ENCODE results near the gene C5orf58.

Gene C5orf58

DNA sequence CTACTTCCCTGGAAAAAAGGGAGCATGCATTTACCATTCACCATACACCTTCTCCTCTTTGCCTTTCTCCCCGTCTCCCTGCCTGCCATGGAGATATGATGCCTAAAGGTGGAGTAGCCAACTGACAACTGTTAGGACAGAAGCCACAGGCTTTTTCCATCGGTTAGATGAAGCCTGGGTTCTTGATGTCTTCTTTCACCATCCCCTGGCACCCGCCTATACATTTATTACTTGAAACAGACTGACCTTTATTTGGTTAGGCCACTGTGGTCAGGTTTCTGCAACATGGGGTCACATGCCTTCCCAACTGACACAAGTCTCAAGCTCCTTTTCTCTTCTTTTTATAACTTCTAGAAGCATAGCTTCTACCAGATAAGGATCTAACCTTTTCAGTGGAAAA lies 57.7 kb downstream of the C5orf58 start:
- DNase-seq (ENCODE audit: low read depth): no peak
- TF ChIP-seq, protein P1, sequence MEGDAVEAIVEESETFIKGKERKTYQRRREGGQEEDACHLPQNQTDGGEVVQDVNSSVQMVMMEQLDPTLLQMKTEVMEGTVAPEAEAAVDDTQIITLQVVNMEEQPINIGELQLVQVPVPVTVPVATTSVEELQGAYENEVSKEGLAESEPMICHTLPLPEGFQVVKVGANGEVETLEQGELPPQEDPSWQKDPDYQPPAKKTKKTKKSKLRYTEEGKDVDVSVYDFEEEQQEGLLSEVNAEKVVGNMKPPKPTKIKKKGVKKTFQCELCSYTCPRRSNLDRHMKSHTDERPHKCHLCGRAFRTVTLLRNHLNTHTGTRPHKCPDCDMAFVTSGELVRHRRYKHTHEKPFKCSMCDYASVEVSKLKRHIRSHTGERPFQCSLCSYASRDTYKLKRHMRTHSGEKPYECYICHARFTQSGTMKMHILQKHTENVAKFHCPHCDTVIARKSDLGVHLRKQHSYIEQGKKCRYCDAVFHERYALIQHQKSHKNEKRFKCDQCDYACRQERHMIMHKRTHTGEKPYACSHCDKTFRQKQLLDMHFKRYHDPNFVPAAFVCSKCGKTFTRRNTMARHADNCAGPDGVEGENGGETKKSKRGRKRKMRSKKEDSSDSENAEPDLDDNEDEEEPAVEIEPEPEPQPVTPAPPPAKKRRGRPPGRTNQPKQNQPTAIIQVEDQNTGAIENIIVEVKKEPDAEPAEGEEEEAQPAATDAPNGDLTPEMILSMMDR (conservative IDR thresholded peaks at IDR 0.05; ENCODE audit: control insufficient read depth, insufficient read depth, low read depth, low read length): no peak
- H3K4me3 ChIP-seq (ENCODE audit: control insufficient read depth, low read depth, low read length): no peak overlapping the region

DNA sequence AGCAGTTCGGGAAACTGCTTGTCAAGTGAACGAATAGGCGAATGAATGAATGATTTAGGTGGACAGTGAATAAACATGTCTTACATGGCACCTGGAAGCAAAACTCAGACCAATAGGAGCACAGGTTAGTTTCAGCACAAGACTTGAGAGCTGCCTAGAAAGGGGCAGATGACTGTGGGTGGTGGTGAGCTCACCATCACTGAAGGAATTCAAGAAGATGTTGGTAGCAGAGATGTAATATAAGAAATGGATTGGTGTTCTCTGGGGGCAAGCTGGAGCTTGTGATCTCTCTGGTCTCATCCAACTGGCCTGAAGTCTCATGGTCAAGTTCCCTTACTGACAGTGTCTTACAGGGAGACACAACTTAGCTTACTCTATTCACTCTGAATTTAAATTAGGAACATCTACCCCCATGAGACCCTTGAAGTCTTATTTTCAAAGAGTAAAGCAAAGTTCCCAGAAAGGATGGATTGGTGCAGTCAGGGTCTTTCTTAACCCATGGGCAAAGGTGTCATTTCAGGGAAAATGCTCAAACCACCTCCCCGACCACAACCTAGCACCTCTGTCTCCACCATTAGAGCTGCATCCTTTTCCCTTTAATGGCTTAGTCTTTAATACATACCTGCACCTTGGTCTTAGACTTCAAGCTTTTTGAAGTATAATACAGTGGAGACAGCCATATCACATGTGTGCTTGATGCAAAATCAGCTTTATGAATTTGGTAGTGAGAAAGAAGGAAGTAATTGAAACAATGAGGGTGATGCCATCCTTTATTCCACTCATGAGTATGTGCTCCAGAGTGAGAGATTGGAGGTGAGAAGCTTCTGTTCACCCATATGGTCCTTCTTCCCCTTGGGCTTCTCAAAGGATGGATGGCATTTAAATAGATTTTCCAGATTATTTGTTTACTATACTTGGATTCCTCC lies 59.7 kb downstream of the C5orf58 start:
- TF ChIP-seq, protein P1 (conservative IDR thresholded peaks at IDR 0.05; ENCODE audit: control insufficient read depth, insufficient read depth, low read depth, low read length): no peak

DNA sequence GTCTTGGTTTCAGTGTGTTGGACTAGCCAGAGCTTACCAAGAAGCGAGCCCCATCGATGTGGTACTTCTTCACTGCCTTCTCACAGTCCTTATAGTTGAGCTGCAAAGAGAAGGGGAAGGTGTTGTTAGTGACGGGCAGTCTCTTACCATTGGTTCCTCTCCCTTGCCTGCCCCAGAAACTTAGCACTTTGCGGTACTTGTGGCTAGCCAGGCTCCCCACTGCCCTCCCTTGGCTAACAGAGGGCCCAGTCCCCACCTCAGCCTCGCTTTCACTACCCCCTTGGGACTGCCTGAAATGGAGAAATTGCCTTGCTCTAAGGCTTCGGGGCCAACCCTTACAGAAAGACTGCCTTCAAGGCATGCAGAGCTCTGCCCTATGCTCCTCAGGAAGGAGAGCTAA lies 60.5 kb downstream of the C5orf58 start:
- no peak overlapping the region for H3K4me3 ChIP-seq (ENCODE audit: control insufficient read depth, low read depth, low read length)
- DNase-seq (ENCODE audit: low read depth): no peak
- TF ChIP-seq, protein P1 (conservative IDR thresholded peaks at IDR 0.05; ENCODE audit: control insufficient read depth, insufficient read depth, low read depth, low read length): no peak

More for the DNA sequence above, 59.7 kb downstream of the C5orf58 start:
- DNase-seq (ENCODE audit: low read depth): no peak
- H3K4me3 ChIP-seq (ENCODE audit: control insufficient read depth, low read depth, low read length): no peak overlapping the region

DNA sequence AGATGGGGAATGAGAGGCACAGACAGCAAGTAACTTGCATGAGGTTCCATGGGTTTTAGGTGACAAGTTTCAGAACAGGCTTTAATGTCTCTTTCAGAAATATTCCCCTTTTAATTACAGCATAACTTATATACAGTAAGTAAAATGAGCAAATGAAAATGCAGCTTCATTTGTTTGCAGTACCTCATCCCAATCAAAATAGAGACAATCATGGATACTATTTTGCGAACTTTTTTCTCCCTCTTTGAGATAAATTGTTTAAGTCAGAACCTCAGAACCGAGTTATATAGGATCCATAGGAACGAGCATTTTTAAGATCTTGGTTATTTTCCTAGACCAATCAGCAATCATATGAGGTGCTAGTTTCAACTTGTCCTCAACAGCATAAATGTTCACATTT lies 61.3 kb downstream of the C5orf58 start:
- TF ChIP-seq, protein P1 (conservative IDR thresholded peaks at IDR 0.05; ENCODE audit: control insufficient read depth, insufficient read depth, low read depth, low read length): no peak
- no peak for DNase-seq (ENCODE audit: low read depth)
- no peak overlapping the region for H3K4me3 ChIP-seq (ENCODE audit: control insufficient read depth, low read depth, low read length)

DNA sequence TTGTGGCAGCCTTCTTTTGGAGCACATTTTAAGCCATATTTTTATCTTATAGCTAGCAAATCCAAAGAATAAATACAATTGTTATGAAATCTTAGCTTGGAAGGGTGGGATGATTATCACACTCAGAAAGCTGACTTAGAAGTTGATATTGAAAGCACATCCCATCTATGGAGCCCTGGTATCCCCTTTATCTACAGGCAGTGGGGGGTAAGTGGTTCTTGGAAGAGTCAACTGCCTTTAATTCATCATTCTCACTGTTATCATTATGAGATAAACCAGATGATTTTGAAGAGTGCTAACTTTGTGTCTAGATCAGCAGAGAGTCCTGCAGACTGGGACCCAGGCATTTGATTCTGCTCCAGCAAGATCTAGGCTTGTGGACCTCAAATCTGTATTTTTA lies 61.8 kb downstream of the C5orf58 start:
- no peak overlapping the region for H3K4me3 ChIP-seq (ENCODE audit: control insufficient read depth, low read depth, low read length)
- TF ChIP-seq, protein P1 (conservative IDR thresholded peaks at IDR 0.05; ENCODE audit: control insufficient read depth, insufficient read depth, low read depth, low read length): no peak
- no peak for DNase-seq (ENCODE audit: low read depth)

Measured in fibroblast of mammary gland (primary cell).